ENCODE measurements around the gene DNAH8.

Gene DNAH8

DNA sequence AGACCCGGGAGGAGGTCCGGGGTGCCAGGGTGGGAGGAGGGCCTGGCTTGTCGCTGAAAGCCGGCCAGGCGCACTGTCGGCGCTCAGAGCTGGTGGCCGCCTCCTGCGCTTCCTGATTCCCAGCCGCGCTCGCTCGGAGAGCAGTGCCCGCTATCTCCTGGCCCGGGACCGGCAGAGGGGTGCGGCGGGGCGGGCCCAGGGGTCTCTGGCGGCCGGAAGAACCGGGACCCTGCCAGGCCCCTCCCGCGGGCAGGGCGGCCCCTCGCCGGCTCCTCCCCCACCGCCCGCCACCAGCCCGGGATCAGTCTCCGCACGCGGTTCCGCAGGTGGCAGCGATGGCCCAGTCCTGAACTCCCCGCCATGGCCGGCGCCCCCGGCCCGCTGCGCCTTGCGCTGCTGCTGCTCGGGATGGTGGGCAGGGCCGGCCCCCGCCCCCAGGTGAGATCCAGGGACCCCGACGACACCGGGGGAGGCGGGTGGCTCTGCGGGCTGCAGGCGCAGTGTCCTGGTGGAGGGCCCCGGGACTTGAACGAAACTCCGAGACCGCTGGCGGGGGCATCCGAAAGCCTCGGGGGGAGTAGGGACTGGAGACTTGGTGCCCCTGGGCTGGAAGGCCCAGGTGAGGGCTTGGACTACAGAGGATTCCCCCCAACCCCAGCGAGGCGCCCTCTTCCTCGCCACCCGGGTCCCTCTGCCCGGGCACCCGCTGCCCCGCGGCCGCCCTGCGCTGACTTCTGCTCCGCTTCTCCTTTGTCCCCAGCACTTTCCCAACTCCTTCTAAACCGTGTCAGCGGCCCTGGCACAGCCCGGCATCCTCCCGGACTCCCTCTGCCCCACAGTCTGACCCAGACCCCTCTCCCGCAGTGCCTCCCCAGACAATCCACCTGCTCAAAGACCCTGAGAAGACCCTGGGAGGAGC, 333.6 kb downstream of the DNAH8 start, which contains the start of gene GLP1R:
TSS of gene GLP1R (plus strand) at position 301 of the 919 bp plus-strand sequence. CDS start at position 361, 60 bp downstream.
- DNase-seq, result no peak

DNA sequence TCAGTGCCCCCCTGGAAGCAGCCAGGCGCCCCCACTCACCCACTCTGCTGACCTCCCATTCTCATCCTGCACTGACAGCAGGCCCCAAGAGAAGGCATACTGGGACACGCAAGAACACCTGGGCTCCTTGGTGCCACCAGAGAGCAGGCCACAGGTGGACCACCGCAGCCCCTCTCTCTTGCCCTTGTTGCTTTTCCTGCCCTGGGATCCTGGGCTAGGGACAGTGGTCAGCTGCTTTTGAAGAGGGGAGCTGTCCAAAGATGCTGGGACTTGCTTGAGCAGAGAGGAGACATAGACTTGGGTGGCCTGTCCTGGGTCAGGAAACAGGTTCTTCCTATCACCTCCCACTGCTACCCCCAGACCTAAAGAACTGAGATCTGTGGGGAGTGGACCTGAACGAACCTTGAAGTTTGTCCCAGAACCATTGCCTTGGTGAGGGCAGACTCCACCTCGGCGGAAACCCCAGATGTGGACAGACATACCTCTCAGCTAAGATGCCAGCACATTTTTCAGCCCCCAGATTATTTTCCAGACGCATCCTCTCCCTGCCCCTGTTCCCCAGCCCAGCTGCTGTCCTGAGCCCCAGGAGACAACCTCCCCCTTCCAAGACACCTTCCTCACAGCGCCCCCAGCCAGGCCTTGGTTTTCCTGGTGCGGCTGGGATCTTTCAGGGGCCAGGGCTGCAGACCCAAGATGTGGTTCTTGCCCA, 334.6 kb downstream of the DNAH8 start:
- no peak for DNase-seq

DNA sequence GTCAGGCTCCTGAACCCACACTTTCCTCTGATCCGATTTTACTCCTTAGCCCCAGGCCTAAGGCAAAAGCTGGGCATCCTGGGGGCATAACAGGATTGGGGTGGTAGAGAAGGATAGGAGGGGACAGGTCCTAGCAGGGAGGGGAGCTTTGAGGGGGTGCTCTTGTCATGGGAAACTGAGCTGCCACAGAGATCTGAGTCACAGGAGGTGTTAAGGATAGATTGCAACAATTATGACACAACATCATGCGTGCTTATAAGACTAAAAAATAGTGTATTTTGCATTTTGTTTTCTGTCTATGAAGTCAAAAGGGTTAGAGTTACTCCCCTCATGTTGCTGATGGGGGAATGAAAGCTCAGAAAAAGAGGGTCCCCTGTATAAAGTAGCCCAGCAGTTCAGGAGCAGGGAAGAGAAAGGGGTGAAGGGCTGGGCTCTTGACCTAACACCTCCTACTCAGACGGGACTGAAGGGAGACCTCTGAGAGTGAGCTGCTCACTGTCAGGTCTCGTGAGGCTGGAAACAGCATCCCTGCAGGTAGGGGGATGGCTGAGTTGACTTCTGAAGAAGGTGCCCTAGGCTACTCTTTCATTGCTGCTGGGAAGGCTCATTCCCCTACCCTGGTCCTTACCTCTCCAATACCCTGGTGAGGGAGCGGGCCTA, 335.5 kb downstream of the DNAH8 start:
- no peak for DNase-seq

DNA sequence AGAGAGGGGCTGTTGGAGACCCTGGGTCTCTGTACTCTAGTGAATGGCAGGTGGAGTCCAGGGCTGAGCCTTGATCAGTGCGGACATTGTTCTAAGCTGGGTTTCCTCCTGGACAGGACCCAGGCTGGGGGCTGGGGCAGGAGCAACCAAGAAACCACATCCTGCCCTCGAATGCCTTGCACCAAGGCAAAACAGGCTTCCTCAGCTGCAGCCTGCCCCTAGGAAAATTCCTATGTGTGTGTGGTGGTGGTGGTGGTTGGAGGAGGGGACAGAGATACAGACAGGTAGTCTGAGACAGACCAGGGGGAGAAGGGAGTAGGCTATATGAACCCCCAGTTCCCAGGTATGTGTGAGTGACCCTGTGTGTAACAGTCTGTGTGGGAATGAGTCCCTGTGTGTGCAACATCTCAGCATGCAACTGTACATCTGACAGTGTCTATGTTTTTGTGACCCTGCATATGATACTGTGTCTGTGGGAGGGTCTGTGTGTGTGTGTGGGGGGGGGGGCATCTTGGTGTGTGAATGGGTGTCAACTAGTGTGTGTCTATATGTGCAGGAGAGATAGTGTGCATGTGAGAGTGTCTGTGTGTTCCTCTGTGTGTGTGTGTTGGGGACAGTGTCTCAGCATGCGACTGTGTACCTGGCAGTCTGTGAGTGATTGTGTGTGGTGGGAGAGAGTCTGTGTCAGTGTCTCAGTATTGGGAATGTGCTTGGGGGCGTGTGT, 336.4 kb downstream of the DNAH8 start:
- no peak for DNase-seq

DNA sequence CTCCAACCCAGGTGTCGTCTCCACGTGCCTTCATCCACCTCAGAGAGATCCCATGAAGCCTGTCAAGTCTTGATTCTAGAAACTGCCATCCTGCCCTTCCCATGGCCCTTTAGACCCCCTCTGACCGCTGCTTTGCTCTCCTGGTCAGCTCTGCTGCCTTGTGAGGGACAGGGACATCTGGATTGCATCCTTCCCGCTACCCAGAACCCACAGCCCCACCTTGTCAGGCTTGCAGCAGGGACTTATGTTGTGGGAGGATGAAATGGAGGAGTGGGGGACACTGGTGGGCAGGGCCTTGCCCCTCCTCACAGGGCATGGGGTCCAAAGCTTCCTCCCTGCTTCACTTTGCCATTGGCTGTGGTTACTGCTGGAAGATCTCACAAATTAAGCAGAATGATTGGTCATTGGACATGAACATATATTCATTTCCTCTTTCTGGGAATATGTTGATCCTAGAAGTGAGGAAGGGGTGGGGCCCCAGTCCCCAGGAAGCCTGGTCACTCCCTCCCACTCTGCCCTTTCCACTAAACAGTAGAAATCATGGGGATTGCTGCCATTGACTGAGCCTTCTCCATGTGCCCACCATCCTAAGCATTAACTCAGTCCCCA, 338.0 kb downstream of the DNAH8 start:
- no peak for DNase-seq

DNA sequence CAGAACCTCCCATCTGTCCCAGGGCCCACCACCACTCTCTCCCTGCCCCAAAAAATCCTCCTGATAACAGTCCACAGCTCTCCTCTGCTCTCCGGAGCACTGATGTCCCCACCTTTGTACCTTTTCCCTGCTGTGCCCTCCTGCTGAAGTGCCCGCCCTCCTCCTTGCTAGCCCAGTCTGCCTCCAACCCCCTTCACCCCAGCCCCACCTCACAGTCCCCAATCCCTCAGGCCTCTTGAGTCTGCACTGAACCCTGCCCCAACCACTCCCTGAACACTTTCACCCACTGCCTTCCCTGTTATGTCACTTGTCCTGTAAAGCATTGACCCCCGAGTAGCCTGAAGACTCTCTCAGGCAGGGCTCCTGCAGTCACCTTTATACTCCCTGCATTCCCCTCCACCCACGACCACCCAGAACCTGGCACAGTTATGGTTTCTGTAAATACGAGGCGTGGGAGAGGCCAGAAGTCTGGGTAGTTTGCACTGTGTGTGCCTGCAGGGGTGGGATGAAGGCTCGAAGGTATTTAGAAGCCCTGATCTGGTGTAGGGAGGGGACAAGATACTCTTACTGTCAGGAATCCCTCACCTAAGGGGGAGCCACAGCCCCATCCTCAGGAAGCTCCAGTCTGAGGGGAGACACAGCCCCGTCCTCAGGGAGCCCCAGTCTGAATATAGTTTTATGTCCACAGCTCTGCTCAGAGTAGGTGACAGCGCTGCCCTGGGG, 338.9 kb downstream of the DNAH8 start:
- no peak for DNase-seq

DNA sequence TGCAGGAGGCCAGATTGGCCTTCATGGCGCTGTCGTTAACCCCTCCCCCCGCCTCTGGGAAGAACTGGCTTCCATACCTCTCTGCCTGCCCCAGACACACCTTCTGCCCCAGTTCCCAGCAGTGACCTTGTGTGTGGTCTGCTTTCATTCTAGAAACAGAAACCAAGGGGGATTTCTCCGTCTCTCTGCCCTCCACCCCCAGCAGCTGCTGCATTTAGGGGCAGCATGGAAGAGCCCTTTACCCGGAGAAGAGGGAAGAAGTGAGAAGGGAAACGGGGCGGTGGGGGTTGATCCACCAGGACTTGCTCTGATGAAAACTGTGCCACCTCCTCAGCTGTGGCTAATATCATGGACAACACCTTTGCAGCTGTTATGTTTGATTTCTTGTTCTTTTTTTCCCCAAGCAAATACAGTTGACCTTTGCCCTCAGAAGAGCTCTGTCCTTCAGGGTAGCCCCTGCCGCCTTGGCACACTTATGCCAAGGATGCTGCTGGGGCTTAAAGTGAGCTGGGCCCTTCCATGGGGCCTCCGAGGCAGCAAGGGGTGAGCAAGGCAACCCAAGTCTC, 339.5 kb downstream of the DNAH8 start:
- DNase-seq, result no peak

DNA sequence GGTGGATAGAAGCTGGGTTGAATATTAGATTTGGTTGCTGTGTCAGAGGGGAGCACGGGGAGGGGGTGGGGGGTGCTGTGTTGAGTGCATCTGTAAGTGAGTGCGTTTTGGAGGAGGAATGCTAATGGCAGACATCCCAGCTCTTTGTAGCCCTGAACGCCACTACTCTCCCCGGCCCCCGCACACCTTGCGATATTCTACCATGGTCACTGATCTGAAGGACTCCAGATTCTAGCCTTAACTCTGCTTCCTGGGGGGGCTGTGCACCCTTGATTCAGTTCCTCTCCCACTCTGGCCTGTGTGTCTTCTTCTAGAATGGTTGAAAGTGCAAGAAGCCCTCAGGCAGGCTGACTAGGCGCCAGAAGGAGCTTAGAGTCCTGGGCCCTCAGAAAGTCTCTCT, 340.6 kb downstream of the DNAH8 start:
- DNase-seq, result no peak

DNA sequence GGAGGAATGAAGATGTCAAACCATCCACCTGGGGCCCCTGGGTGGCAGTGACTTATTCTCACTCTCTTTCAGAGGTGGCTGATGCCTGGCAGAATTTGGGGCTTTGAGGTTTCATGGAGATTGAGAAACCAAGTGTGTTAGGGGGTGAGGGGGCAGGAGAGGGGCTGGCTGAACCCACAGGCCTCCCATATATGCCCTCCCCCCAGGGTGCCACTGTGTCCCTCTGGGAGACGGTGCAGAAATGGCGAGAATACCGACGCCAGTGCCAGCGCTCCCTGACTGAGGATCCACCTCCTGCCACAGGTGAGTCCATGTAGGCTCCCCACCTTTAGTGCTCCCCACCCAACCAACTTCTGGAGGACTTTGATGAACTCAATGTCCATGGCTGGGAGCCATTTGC, 341.1 kb downstream of the DNAH8 start:
- DNase-seq, result no peak

DNA sequence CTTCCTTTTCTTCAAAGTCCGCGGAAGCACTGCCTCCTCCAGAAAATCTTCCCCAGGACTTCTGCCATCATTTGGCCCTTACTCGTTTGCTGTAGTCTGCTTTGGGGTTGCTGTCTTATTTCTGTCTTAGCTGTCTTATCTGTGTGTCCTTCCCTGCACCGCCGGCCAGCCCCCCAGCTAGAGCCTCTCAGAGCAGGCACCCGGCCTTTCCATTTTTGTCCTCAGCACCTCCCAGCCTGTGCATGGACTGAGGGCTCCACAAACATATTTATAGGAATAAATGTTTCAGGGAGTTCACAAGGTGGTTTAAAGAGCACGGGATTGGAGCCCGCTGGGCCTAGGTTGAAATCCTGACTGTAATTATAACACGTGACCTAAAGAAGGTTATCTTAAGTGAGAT, 341.6 kb downstream of the DNAH8 start:
- DNase-seq, result no peak

DNA sequence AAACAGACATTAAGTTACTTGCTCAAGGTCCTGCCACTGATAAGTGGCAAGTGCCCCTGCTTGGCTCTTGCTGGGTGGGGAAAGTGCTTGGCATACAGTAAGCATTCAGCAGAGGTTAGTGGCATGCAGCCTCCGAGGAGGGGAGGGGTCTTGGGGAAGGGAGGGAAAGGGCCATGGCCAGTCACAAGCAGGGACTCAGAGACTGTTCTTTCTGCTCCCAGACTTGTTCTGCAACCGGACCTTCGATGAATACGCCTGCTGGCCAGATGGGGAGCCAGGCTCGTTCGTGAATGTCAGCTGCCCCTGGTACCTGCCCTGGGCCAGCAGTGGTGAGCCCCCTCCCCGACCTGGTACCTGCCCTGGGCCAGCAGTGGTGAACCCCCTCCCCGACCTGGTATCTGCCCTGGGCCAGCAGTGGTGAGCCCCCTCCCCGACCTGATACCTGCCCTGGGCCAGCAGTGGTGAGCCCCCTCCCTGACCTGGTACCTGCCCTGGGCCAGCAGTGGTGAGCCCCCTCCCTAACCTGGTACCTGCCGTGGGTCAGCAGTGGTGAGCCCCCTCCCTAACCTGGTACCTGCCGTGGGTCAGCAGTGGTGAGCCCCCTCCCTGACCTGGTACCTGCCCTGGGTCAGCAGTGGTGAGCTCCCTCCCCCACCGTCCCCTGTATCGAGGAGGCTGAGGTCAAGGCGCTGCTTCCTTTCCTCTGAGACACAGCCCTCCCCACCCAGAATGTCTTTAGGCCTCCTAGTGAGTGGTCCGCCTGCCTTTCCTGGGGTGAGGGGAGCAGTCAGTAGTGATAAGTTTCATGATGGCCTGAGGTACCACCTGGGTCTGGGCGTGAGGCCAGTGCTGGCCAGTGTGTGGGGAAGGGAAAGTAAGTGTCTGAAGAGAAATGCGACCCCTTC, 342.4 kb downstream of the DNAH8 start:
- no peak for DNase-seq

DNA sequence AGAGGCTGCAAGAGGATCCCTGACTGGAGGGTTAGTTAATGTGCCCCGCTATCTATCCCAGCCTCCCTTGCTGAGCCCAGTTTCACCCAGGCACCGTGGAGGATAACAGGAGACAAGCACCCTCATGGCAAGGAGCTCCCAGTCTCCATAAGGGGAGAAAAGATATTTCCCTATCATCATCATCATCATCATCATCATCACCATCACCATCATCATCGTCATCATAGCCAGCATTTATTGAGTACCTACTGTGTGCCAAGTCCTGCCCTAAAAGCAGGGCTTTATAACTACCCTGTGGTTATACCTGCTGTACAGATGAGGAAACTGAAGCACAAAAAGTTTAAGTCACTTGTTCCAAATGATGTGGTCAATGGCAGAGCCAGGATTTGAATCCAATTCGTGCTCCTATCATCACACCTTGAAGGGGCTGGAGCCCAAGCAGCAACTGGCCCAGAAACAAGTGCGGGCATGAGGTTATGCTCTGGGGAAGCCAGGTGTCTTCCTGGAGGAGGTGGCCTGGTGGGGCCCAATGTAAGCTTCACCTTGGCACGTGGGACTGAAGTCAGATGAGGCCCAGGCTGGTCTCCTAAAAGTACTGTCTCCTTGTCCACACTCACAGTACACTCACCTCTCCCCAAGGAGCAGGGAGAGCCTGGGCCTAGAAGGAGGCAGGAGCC, 343.5 kb downstream of the DNAH8 start:
- DNase-seq, result no peak

DNA sequence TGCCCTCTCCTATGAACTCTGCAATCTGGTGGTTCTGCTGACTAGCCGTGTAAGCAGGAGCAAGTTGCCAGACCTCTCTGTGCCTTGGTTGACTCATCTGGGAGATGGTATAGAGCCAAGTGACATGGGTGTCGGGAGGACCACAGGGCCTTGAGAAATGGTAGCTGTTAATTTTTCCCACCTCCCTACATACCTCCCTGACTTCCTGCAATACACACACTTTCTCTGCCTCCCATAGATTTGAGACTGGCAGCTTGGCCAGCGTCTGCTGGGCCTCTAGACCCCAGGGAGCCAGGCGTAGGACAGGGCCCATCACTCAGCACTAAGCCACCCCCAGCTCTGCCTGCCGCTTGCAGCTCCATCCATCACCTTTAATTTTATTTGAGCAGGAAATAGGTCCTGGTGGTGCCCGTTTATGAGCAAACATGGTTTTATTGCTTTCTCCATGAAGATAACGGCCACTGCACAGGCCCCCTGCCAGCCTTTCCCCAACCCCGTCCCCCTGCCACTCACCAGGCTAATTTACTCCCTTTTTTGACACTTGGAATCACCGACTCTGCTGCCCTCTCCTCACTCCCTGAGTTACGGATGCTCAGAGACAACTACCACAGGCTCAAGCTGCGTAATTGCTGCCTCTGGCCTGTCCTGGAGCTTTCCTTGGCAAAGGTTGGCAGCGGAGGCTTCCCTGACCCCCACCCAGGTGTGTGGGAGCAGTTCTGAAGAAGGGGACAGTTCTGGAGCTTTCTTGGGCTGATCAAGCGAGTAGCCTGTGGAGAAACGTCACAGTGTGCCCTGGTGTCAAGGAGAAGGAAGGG, 344.6 kb downstream of the DNAH8 start:
- no peak for DNase-seq

DNA sequence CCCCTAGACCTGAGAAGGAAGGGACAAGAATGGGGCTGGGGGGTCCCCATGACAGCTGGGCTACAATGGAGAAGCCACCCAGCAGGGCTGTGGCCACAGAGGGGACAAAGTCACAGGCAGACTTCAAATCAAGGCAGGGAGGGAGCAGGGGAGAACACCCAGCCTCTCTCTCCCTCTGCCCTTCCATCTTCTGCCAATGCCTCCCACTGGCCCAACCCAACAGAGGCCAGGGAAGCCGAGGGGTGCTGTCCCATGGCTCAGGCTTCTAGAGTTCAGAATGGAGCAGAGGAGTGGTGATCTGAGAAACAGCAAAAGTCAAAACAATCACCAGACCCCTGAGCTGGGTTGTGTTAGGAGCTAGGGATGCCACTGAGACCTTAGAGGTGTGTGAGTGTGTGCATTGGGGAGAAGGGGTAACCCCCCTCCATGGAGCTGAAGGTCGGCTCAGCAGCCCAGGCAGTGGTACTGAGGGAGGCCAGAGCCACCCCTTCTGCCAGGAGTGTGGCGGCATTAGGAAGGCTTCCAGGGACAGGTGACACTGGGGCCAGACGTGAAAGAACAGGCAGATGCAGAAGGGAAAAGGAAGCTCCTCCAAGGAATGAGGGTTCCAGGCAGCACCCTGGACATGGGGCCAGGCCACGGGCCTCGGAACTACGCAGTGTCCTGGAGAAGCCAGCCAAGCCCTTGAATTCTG, 345.5 kb downstream of the DNAH8 start:
- no peak for DNase-seq

DNA sequence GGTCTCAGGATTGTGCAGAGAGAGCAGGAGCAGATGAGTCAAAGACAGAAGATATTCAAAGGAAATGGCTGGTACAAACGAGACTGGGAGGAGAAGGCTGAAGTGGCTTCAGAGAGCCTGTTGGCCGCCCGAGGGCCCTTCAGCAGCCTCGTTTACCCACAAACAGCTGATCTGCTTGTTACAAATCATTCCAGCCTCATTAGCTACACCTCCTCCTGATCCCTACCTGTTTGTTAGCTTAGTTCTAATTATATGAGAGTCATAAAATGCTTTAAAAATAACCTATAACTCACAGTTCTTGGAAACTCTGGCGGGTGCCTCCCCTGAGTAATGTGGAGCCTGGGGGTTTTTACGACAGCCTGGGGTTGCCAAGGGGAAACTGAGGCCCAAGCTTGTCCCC, 346.1 kb downstream of the DNAH8 start:
- DNase-seq, result no peak

DNA sequence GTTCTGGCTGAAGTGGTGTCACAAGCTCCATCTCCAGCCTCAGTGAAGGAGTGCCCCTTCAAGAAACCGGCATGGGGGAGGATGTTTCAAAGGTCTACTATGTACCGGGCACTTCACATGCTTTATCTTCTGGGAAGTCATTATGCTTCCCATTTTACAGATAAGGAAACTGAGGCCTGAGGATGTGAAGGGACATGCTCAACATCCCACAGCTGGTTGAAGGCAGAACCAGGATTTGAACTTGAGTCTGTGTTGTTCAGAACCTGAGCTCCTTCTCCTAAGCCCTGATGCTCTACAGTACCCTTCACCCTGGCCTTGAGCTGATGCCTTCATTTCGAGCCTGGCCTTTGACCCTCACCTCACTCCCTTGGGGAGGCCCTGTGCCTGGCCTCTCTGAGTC, 346.5 kb downstream of the DNAH8 start:
- no peak for DNase-seq
